Ovary (tissue), 3 donors: Measurements from ENCODE around the gene SLC35F4.

ENCODE experiments used
- CTCF ChIP-seq, 3 donors: fragments of 450-650 bp in 2 of 3; fragments of 200-600 bp in 1 of 3; IDR thresholded peaks; one replicate each; pipeline versions ENCODE4 v1.5.1 to v1.8.0; 2016 to 2022; ENCODE audit warnings: antibody characterized with exemption in 3 of 3, mild to moderate bottlenecking in 1 of 3
- EP300 ChIP-seq: sonication (generic); formaldehyde crosslinking; IDR thresholded peaks from one replicate; pipeline ENCODE4 v1.6.1; 2017; ENCODE audit warnings: antibody characterized with exemption
- POLR2A ChIP-seq: fragments of 450-650 bp; IDR thresholded peaks from one replicate; pipeline ENCODE4 v1.6.1; 2017; ENCODE audit warnings: antibody characterized with exemption, mild to moderate bottlenecking, moderate library complexity
- donor health status: DM: no; HTN: no; CAD: no.

- TF ChIP-seq EP300 = no peak
- no peak for TF ChIP-seq CTCF (IDR thresholded peaks at IDR 0.05)
- no peak for TF ChIP-seq POLR2A
Observed at GRCh38 chr14:57707219-57707618, 158.7 kb downstream of the SLC35F4 start.
